Gastrocnemius medialis (tissue), 4 donors: ENCODE data around the gene C3orf85. TPM values are rescaled to one million over a fixed set of nuclear protein-coding genes. Genes with fewer than 3 reads are reported as not detected.

Experiments used
- ATAC-seq, 2 donors: fragments of 150-250 bp; one replicate each; pipeline ENCODE4 v1.9.1; 2016
- DNase-seq, 2 donors: peaks; one replicate each; pipeline ENCODE4 v3.0.0-alpha.2; 2019
- H3K27ac ChIP-seq, 4 donors: fragments of 200-600 bp; sonication (generic); 1 replicate in 1 of 4; 2 replicates in 3 of 4; pipeline ENCODE4 v1.5.1; 2016 to 2018; ENCODE audit warnings: mild to moderate bottlenecking in 2 of 4, moderate library complexity in 1 of 4
- H3K27me3 ChIP-seq, 3 donors: fragments of 200-600 bp; sonication (generic) in 2 of 3; 1 replicate in 1 of 3; 2 replicates in 2 of 3; pipeline versions ENCODE4 v1.5.1 to v1.6.0; 2016 to 2019; ENCODE audit warnings: mild to moderate bottlenecking in 1 of 3, moderate library complexity in 1 of 3
- H3K36me3 ChIP-seq, 2 donors: fragments of 200-600 bp; sonication (generic) in 1 of 2; one replicate each; pipeline ENCODE4 v1.5.1; 2017 to 2018
- H3K4me1 ChIP-seq, 2 donors: fragments of 200-600 bp; sonication (generic) in 1 of 2; one replicate each; pipeline ENCODE4 v1.5.1; 2016 to 2017; ENCODE audit warnings: mild to moderate bottlenecking in 2 of 2
- H3K4me3 ChIP-seq, 4 donors: fragments of 200-600 bp; sonication (generic) in 3 of 4; 1 replicate in 1 of 4; 2 replicates in 3 of 4; pipeline ENCODE4 v1.5.1; 2016 to 2019; ENCODE audit warnings: mild to moderate bottlenecking in 2 of 4
- H3K9me3 ChIP-seq, 3 donors: fragments of 200-600 bp; sonication (generic) in 2 of 3; 1 replicate in 1 of 3; 2 replicates in 2 of 3; pipeline ENCODE4 v1.5.1; 2016 to 2019
- POLR2A ChIP-seq, 2 donors: fragments of 450-650 bp; IDR thresholded peaks; one replicate each; pipeline ENCODE4 v1.6.1; 2017; ENCODE audit warnings: antibody characterized with exemption in 2 of 2, mild to moderate bottlenecking in 2 of 2, moderate library complexity in 2 of 2
- in situ Hi-C, 4 donors: fragments of 200-750 bp; cut with MboI; loops; one replicate each; pipeline versions ENCODE4 v1.15.0 to v1.8.0; 2017; ENCODE audit warnings: low sequenced_read_pairs in 4 of 4
- intact Hi-C: fragments of 100-400 bp; cut with DNase I; formaldehyde crosslinking; loops from one replicate; pipeline ENCODE4 v1.15.1; 2023; ENCODE audit warnings: low total_unique reads
- total RNA-seq, 4 donors: library from RNA; depleted of rRNA; stranded (reverse); fragments of >200 nt; gene quantifications; one replicate each; pipeline versions ENCODE4 v1.1.0 to v1.2.3, GENCODE V29; 2016
- TF ChIP-seq, protein P1 (sequence below), 5 experiments: fragments of 450-650 bp in 3 of 5; fragments of 200-600 bp in 2 of 5; sonication (generic) in 2 of 5; IDR thresholded peaks in 4 of 5; conservative IDR thresholded peaks in 1 of 5; 1 replicate in 4 of 5; 2 replicates in 1 of 5; pipeline ENCODE4 v1.5.1; 2016 to 2019; ENCODE audit warnings: antibody characterized with exemption in 5 of 5, mild to moderate bottlenecking in 3 of 5, moderate library complexity in 3 of 5

The C3orf85 gene
- total RNA-seq, 4 donors from 2014 or later: not detected

DNA sequence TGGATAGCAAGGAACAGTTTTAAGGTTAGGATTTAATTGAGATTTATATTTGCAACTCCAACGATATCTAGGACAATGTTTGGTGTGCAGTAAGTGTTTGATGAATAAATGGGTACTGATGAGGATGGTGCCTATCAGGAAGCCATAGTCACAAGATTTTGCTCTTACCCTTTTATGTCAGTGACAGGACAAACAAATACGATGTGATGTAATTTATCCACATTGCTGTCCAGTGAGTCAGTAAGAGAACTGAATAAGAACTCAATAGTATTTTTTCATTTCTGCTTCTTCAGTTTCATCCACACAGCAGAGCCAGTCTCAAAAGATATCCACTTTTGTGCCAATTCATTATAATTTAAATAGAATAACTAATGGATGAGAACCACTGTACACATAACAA is 18.5 kb downstream of the C3orf85 start:
- intact Hi-C loops: no loop called here
- DNase-seq (no peak), ATAC-seq (no peak)
- Histone ChIP-seq H3K27ac (no peak overlapping the region), H3K9me3 (no peaks in the 10 kb centered on the region), H3K4me3 (no peak overlapping the region), H3K27me3 (no peaks in the 10 kb centered on the region), H3K4me1 (no peaks in the 10 kb centered on the region), H3K36me3 (no peaks in the 10 kb centered on the region)
- TF ChIP-seq, protein P1, sequence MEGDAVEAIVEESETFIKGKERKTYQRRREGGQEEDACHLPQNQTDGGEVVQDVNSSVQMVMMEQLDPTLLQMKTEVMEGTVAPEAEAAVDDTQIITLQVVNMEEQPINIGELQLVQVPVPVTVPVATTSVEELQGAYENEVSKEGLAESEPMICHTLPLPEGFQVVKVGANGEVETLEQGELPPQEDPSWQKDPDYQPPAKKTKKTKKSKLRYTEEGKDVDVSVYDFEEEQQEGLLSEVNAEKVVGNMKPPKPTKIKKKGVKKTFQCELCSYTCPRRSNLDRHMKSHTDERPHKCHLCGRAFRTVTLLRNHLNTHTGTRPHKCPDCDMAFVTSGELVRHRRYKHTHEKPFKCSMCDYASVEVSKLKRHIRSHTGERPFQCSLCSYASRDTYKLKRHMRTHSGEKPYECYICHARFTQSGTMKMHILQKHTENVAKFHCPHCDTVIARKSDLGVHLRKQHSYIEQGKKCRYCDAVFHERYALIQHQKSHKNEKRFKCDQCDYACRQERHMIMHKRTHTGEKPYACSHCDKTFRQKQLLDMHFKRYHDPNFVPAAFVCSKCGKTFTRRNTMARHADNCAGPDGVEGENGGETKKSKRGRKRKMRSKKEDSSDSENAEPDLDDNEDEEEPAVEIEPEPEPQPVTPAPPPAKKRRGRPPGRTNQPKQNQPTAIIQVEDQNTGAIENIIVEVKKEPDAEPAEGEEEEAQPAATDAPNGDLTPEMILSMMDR (IDR thresholded peaks at IDR 0.05 in 4 of 5, conservative IDR thresholded peaks at IDR 0.05 in 1 of 5): no peak
- no peak for TF ChIP-seq POLR2A (IDR thresholded peaks at IDR 0.05)
- in situ Hi-C loops: no loop called here

DNA sequence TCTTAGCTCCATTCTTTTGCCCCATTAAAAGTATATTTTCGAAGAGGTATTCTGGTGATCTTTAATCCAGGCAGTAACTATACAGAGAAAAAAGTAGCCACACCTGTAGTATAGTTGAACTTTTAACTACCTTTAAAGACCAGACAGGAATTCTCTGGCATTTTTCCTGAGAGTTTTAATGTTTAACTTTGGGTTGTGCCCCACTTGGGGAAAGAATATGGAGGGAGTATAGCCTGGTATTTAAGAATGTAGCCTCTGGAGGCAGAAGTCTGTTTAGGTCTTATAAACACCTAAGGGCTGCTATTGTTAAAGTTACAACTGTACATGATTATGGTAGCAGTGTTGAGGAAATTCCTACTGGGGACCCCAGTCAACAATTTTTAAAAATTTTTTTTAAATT is 19.3 kb downstream of the C3orf85 start:
- H3K27me3 ChIP-seq: no peaks in the 10 kb centered on the region
- H3K4me1 ChIP-seq: no peaks in the 10 kb centered on the region
- in situ Hi-C loops: no loop called here
- TF ChIP-seq, protein P1 (IDR thresholded peaks at IDR 0.05 in 4 of 5, conservative IDR thresholded peaks at IDR 0.05 in 1 of 5): no peak
- no peak for TF ChIP-seq POLR2A (IDR thresholded peaks at IDR 0.05)
- intact Hi-C loops: no loop called here
- no peak overlapping the region for H3K4me3 ChIP-seq
- DNase-seq (no peak), ATAC-seq (no peak)
- no peak overlapping the region for H3K27ac ChIP-seq
- no peaks in the 10 kb centered on the region for H3K9me3 ChIP-seq
- H3K36me3 ChIP-seq: no peaks in the 10 kb centered on the region

DNA sequence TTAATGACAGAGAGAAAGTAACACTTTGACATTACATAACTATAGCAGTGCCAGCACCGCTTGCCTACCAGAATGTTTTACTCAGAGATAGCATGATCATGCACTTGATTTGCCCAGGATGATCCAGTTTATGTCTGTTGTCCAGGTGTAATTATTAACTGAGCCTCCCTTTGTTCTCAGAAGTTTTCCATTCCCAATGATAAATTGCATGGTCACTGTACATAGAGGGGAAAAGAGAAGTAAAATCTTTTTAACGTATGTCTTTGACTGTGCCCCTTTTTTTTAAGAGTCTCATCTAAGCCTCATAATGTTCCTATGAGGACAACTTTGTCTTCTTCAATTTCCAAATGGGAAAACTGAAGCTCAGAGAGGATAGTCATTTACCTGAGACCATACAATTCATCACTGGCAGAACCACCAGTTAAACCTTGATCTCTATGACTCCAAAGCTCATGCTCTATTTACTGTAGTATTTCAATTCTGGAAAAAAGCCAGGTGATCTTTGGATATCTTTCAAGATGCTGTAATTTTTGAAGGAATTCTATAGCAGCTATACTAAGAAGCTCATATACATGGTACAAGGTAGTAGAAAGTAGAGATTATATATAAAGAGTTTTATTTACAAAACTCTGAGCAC is 25.1 kb downstream of the C3orf85 start:
- intact Hi-C loops (no loop called here), in situ Hi-C loops (no loop called here)
- Histone ChIP-seq H3K27ac (no peak overlapping the region), H3K4me1 (no peaks in the 10 kb centered on the region), H3K9me3 (no peaks in the 10 kb centered on the region), H3K4me3 (no peak overlapping the region), H3K36me3 (no peaks in the 10 kb centered on the region), H3K27me3 (no peaks in the 10 kb centered on the region)
- TF ChIP-seq, protein P1 (IDR thresholded peaks at IDR 0.05 in 4 of 5, conservative IDR thresholded peaks at IDR 0.05 in 1 of 5): no peak
- no peak for TF ChIP-seq POLR2A (IDR thresholded peaks at IDR 0.05)
- ATAC-seq: no peak
- DNase-seq: no peak

DNA sequence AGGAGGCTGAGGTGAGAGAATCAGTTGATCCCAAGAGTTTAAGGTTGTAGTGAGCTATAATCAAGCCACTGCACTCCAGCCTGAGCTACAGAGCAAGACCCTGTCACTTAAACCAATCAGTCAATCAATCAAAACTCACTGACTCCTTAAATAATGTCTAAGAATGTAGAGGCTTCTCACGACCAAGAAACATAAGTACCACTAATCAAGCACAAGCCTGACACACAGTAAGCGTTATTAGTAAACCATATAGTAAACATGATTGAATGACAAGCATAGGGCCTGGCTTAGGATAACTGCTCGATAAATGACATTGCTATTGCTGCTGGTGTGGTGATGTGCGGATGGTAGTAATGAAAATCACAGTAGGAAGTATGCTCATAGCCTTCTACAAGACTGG is 29.4 kb downstream of the C3orf85 start:
- ATAC-seq (no peak), DNase-seq (no peak)
- intact Hi-C loops (no loop called here), in situ Hi-C loops (no loop called here)
- Histone ChIP-seq H3K9me3 (no peaks in the 10 kb centered on the region), H3K27me3 (no peaks in the 10 kb centered on the region), H3K4me3 (no peak overlapping the region), H3K27ac (no peak overlapping the region), H3K36me3 (no peaks in the 10 kb centered on the region), H3K4me1 (no peaks in the 10 kb centered on the region)
- no peak for TF ChIP-seq POLR2A (IDR thresholded peaks at IDR 0.05)
- TF ChIP-seq, protein P1 (IDR thresholded peaks at IDR 0.05 in 4 of 5, conservative IDR thresholded peaks at IDR 0.05 in 1 of 5): no peak

DNA sequence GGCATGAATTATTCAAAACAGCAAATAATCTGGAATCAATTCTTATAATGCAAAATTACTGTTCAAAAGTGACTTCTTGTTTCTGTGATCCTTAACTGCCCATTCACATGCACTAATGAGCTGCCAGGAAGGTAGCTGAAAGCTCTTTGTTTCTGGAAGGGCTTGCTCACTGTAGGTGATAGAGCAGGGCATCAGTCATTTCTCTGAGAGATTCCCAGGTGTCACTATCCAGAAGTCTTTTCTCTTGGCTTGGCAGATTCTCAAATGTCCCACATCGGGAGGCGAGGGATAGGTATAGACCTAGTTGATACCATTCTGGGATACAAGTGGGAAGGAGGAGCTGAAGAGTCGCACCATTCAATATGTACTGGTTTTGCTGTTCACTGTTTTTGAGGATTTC is 35.0 kb downstream of the C3orf85 start:
- intact Hi-C loops: no loop called here
- Histone ChIP-seq H3K36me3 (no peaks in the 10 kb centered on the region), H3K4me3 (no peak overlapping the region), H3K27ac (no peak overlapping the region), H3K27me3 (no peaks in the 10 kb centered on the region), H3K4me1 (no peaks in the 10 kb centered on the region), H3K9me3 (no peaks in the 10 kb centered on the region)
- no peak for TF ChIP-seq POLR2A (IDR thresholded peaks at IDR 0.05)
- TF ChIP-seq, protein P1 (IDR thresholded peaks at IDR 0.05 in 4 of 5, conservative IDR thresholded peaks at IDR 0.05 in 1 of 5): no peak
- no peak for ATAC-seq
- in situ Hi-C loops: no loop called here
- DNase-seq: no peak
